HG03280 (cell line): Measurements from ENCODE around the gene TRRAP.
"Not testable (repeated sequence)": the region's sequence is repeated elsewhere in the genome, so short reads cannot be mapped to it uniquely, and the experiment has no call there.

Source experiments
- ATAC-seq: cut with Tn5 transposase; IDR thresholded peaks from one replicate; pipeline ENCODE4 v1.9.1; 2021; ENCODE audit warnings: mild to moderate bottlenecking, moderate library complexity; ENCODE audit not compliant: unreplicated experiment

Gene TRRAP

GRCh38 chr7:99044858-99045257 lies 166.5 kb downstream of the TRRAP start:
- not testable (repeated sequence) for ATAC-seq

DNA sequence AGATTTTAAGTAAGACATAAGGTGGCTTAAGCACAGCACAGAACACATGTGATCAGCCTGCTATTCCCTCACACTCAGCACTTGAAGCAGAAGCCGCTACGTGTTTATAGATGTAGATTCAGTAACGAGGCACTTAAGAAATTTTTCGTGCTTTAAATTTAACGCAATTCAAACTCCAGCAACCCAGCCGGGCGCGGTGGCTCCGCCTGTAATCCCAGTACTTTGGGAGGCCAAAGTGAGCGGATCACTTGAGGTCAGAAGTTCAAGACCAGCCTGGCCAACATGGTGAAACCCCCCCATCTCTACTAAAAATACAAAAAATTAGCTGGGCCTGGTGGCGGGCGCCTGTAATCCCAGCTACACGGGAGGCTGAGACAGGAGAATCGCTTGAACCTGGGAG lies 167.9 kb downstream of the TRRAP start:
- not testable (repeated sequence) for ATAC-seq

GRCh38 chr7:99046722-99047121 lies 168.4 kb downstream of the TRRAP start:
- ATAC-seq: no peak

DNA sequence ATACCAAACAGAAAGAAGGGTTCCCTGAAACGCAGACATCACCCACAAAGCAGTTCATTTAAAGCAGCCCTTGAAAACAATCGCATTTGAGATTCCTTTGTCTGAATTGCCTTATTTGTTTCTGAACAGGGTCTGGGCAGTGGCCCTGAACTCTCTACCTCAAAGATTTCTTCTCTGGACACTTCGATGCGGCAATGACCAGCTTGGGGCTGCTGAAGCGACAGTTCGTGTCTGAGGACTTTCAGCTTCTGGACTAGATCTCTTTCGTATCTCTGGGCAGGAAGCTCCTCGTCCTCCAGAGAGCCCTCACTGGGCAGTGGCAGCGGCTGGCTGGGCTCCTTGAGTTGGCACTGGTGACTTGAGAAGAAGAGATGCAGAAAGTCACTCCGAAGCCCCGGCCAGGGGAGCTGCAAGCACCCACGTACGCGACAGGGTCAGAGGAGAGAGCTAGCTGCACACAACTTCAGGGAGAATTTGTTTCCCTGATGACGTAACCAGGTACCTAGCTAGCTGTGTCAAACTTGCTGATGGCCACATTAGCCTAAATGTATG lies 169.3 kb downstream of the TRRAP start:
- no peak for ATAC-seq

- no peak for ATAC-seq
These were observed 172.6 kb downstream of the TRRAP start for GRCh38 chr7:99050971-99051370.

- ATAC-seq: no peak
These were observed 176.4 kb downstream of the TRRAP start for GRCh38 chr7:99054781-99055180.

DNA sequence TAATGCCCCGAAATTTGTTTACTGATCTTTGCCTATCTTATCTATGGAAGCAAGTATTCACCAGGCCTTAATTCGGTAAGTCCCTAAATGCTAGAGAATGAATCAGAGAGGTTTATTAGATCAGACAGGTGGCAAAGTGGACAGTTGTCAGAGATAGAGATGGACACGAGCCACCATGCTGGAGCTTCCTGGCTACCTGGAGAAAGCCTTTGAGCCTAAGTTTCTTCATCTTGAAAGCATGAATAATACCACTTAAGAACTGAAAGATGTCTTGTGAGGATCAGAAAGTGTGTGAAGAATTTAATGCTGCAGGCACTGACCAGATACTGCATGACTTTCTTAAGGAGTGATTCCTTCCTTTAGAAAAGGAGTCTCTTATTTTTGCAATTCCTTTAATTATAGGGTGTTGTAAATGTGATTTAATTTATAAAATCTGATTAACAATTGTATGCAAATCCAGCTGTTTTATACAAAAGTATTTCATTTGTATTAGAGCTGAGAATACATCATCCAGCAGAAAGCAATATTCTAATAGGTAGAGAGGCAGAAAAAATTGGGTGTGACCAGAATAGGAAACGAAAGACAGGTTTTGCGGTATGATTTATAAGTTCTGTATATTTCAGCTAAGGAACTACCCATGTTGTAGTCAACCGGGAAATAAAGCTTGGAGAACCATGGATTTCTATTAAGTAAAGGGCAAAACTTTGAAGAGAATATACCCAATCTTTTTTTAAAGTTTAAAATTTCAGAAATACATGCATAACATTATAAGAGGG lies 182.9 kb downstream of the TRRAP start:
- no peak for ATAC-seq
